GM19468 (cell line): Measurements from ENCODE around the gene ACVR1B.

ENCODE experiments used
- ATAC-seq: cut with Tn5 transposase; IDR thresholded peaks from one replicate; pipeline ENCODE4 v1.9.1; 2021; ENCODE audit warnings: mild to moderate bottlenecking, moderate library complexity, moderate number of reproducible peaks; ENCODE audit not compliant: unreplicated experiment; ENCODE audit errors: extremely low read depth

ACVR1B gene

DNA sequence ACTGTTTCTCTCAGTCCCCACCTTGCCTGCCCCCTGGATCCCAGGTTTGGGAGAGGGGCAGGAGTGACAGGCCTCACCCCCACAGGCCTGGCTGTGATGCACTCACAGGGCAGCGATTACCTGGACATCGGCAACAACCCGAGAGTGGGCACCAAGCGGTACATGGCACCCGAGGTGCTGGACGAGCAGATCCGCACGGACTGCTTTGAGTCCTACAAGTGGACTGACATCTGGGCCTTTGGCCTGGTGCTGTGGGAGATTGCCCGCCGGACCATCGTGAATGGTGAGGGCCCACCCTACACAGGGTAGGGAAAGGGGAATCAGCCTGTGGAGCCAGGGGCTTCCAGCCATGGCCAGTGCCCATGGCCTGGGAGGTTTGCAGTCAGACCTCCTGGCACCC lies 35.5 kb upstream of the ACVR1B start:
- ATAC-seq: no peak

GRCh38 chr12:51917041-51917590 lies 34.4 kb upstream of the ACVR1B start:
- ATAC-seq: no peak

DNA sequence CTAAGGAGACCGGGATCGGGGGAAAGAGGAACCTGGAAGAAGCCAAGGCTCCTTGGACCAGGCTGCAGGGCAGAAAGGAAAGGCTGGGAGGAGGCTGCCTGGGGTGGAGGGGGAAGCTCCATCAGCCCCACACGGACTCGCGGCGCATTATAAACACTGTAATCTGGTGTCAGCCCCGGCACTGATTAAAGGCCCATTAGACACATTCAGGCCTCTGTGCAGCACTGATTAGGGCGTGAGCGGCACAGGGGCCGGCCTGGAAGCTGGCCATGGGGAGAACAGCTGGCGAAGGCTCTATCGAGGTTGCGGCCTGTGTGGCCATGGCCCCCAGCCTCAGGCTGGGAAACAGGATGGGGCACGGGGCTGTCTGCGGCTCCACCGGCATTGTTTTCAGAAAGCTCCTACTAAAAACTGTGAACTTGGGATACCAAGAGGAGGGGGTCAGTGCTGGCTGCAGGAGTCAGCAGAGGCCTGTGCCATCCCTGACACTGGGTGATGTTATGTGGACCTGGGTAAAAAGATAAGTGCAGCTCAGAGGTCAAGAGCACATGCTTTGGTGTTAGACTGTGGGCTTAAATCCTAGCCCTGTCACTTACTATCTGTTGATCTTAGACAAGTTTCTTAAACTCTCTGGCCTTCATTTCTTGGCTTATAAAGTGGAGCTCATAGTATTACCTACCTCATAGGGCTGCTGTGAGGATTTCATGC lies 33.6 kb upstream of the ACVR1B start:
- no peak for ATAC-seq

- ATAC-seq: no peak
These were observed 31.5 kb upstream of the ACVR1B start for GRCh38 chr12:51920046-51920445.

- no peak for ATAC-seq
These were observed 30.3 kb upstream of the ACVR1B start for GRCh38 chr12:51921017-51921725.

- ATAC-seq: no peak
These were observed 29.4 kb upstream of the ACVR1B start for GRCh38 chr12:51922146-51922545.

GRCh38 chr12:51922762-51923505 lies 28.6 kb upstream of the ACVR1B start:
- ATAC-seq: no peak

DNA sequence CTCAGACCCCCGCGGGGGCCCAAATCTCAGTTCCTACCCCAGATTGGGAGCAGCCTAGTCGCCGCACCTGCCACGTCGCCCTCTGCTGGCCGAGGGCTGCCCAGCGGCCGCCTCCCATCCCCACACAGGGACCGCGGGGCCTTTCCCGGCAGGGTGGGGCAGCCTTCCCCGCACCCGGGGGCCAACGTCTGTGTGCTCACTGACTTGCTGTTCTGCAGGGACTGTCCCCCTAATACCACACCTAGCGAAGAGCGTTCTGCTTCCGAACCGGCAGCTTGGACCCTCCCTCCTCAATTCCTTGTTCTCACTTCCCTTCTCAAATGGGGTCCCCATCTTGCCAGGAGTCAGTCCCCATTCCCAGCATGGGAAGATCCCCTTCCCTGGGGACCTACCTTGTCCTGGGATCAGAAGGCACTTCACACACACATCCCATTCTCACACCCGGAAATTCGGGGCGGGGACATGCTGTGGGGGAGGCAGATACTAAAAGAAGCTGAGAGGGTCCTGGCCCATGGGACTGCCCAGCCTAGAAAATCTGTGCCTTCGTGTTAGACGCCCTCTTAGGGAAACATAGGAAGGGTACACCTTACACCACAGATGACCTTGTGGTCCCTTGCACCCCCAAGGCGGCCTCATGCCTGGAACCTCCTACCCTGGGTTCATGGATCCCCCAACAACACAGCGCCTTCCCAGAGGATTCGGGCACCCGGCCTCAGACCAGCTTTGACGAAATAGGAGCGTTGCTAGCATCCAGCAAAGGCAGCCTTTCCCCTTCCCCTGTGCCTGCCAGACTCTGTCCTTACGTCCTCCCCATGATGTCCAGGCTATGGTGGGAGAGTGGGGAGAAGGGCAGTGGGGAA lies 27.8 kb upstream of the ACVR1B start:
- ATAC-seq: no peak

GRCh38 chr12:51924551-51925319 lies 26.8 kb upstream of the ACVR1B start:
- ATAC-seq: no peak

DNA sequence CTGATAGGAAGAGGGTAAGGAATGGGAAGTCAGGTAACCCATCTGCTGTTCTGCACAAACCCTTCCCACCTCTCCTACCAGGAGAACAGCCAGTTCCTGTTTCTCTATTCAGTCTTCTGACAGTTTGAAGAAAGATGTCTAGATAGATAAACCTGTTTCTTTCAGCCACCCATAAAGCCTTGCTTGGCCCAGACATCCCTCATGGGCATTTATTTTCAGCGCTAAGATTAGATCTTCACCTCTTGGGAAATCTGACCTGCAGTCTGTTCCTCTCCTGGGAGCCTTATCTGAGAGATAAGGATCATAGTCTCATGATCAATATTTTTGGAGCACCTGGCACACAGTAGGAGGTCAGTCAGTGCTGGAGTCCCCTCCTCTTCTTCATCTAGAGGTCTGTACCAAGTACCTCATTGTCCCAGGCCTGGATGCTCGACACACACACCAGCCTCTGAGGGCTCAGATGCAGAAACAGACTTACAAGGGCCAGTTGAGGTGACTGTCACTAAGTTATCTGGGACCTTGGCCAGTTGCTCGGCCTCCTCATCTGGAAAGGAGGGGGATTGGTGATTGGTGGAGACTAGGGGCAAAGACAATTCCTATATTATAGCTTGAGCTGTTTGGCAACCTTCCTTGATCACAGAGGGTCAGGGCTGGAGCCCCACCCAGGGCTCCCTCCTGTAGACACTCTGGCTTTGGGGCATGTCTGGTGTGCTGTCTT lies 26.0 kb upstream of the ACVR1B start:
- ATAC-seq: no peak

- ATAC-seq: no peak
These were observed 25.4 kb upstream of the ACVR1B start for GRCh38 chr12:51926064-51926632.

GRCh38 chr12:51926718-51927117 lies 24.8 kb upstream of the ACVR1B start:
- no peak for ATAC-seq

GRCh38 chr12:51932218-51933076 lies 19.1 kb upstream of the ACVR1B start:
- ATAC-seq: no peak

- ATAC-seq: no peak
These were observed 17.4 kb upstream of the ACVR1B start for GRCh38 chr12:51934080-51934479.

DNA sequence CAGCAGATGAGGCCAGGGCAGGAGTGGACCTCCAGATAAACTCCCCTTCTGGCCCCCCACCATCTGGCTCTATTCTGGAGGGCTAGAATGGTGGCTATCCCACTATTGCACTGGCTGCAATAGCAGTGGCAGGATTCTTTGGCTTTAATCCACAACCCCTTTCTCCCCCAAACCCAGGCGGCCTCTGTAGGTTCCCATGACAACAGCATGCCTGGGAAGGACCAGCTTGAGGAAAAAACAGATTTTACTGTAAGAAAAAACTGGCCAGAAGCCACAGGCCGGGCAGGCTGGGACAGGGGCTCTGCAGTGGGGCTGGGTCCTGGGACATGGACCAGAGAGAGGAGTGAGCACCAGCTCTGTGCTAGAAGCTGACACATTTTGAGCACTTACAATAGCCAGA lies 13.6 kb upstream of the ACVR1B start:
- no peak for ATAC-seq

DNA sequence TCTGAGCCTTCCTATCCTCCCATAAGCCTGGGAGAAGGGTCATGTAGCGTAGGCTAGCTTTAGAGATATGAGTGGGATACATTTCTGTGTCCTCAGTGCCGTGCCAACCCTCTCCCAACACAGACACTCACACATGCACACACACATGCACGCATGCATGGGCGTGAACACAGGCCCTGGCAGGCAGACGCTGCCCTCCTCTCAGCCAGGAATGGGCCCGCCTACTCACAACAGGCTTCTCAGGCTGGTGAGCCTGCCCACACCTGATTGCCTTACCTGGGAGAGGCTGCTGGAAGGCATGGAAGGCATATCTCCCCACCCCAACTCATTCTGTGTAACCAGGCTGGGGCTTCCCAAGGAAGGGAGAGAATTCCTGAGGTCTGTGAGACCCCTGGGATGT lies 12.8 kb upstream of the ACVR1B start:
- ATAC-seq: no peak

DNA sequence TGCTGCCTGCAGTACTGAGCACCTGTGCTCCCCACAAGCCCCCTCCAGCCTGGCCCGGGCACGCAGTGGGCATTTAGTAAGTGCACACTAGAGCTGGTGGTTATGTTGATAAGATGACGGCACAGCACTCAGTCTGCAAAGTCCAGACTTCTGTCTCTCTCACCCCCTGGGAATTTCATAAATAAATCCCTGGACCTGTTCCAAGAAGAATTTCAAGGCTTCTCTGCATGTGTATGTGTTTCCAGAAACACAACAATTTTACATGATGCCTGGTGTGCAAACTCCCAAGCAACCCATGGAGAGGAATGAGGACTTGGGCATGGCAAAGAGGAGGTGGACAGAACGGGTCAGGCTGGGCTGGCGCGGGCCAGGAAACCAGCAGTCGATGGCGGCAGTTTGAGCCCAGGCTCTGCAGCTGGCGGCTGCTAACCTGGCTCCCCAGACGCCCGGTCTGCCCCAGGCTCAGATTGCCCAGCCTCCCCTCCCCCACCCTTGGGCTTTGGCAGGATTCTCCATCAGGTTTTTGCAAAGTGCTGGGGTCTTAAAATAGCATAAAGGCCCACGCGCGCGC lies 10.4 kb upstream of the ACVR1B start:
- ATAC-seq: no peak
